Fibroblast of peridontal ligament (primary cell): ENCODE data around the gene H2BK1.

Experiments used
- DNase-seq: peaks from one replicate; pipeline ENCODE4 v3.0.0-alpha.2; 2010; ENCODE audit errors: extremely low read depth

The H2BK1 gene

GRCh38 chr7:151178236-151178635 is 32.1 kb downstream of the H2BK1 start:
- DNase-seq, result no peak

- no peak for DNase-seq
These were observed 33.0 kb downstream of the H2BK1 start for GRCh38 chr7:151177310-151177709.

- DNase-seq, result no peak
These were observed 33.9 kb downstream of the H2BK1 start for GRCh38 chr7:151176401-151176800.

GRCh38 chr7:151175793-151176311 is 34.4 kb downstream of the H2BK1 start:
- DNase-seq, result no peak

- DNase-seq, result no peak
These were observed 35.1 kb downstream of the H2BK1 start for GRCh38 chr7:151175047-151175792.

GRCh38 chr7:151174246-151175046 is 35.8 kb downstream of the H2BK1 start:
- DNase-seq, result no peak

GRCh38 chr7:151173386-151174245 is 36.7 kb downstream of the H2BK1 start:
- DNase-seq, result no peak

GRCh38 chr7:151172273-151173141 is 37.8 kb downstream of the H2BK1 start:
- peak; percentile 51 for DNase-seq

- DNase-seq, result no peak
These were observed 41.5 kb downstream of the H2BK1 start for GRCh38 chr7:151168787-151169162.

GRCh38 chr7:151168003-151168786 is 42.1 kb downstream of the H2BK1 start:
- DNase-seq, result no peak

GRCh38 chr7:151167197-151167961 is 42.9 kb downstream of the H2BK1 start, which contains the start of gene GBX1:
GBX1 (minus strand) TSS chr7:151167694; CDS start chr7:151167548, 146 bp downstream.
- no peak for DNase-seq

GRCh38 chr7:151166629-151167196 is 43.6 kb downstream of the H2BK1 start:
- DNase-seq, result no peak

- no peak for DNase-seq
These were observed 48.5 kb downstream of the H2BK1 start for GRCh38 chr7:151161757-151162156.
